GM21786 (cell line): ENCODE data around the gene APPL2.

Experiments
- ATAC-seq: cut with Tn5 transposase; IDR thresholded peaks from one replicate; pipeline ENCODE4 v1.9.1; 2021; ENCODE audit not compliant: unreplicated experiment

Gene APPL2

DNA sequence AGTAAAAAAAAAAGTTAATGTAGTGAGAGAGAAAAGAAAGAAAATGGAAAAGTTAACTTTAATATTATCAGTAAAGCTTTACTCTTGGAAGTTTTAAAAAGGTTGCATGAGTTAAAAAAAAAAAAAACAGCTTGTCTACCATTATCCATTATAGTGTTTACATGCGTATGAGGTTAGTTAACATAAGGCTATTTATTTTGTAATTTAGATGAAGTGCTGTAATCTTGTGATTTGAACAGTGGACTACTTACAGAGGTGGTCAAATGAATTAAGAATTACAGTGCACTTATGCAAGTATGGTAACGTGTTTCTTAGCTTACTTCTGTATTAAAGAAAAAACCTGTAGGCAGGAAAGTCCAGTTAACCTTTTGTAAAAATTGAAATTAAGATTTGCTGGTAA, 97.7 kb downstream of the APPL2 start:
- no peak for ATAC-seq
